ENCODE data around the gene NPFF. TPM values are rescaled to one million over a fixed set of nuclear protein-coding genes. Genes with fewer than 3 reads are reported as not detected.

The NPFF gene
- total RNA-seq, 2 donors from 2014 or later: not detected

- Histone ChIP-seq H3K27ac (no peak overlapping the region), H3K27me3 (replicated peaks; ENCODE audit: insufficient read depth) (no peaks in the 10 kb centered on the region), H3K4me3 (no peak overlapping the region), H3K9me3 (no peaks in the 10 kb centered on the region), H3K4me1 (replicated peaks) (peaks cover 4% of the 10 kb centered on the region), H3K36me3 (peaks cover 0 to 6% of the 10 kb centered on the region in 2 donors)
- 91% methylated on average over 7 of the region's 7 CpGs for WGBS
- intact Hi-C loops (cut with DNase I): no loop called here
- TF ChIP-seq POLR2A (IDR thresholded peaks at IDR 0.05) (no peak), POLR2AphosphoS5 (IDR thresholded peaks at IDR 0.05) (no peak), CTCF (IDR thresholded peaks at IDR 0.05) (no peak)
- no peak for DNase-seq (ENCODE audit: low spot score)
Observed at GRCh38 chr12:53532524-53533445, 25.5 kb upstream of the NPFF start.

- H3K27me3 ChIP-seq (replicated peaks; ENCODE audit: insufficient read depth): no peaks in the 10 kb centered on the region
- peaks cover 0 to 6% of the 10 kb centered on the region in 2 donors for H3K36me3 ChIP-seq
- H3K4me3 ChIP-seq: no peak overlapping the region
- no peak overlapping the region for H3K27ac ChIP-seq
- no peaks in the 10 kb centered on the region for H3K4me1 ChIP-seq (replicated peaks)
- 47% methylated on average over 3 of the region's 3 CpGs for WGBS
- intact Hi-C loops (cut with DNase I): no loop called here
- TF ChIP-seq CTCF (IDR thresholded peaks at IDR 0.05) (no peak), POLR2A (IDR thresholded peaks at IDR 0.05) (no peak), POLR2AphosphoS5 (IDR thresholded peaks at IDR 0.05) (no peak)
- no peak for DNase-seq (ENCODE audit: low spot score)
- H3K9me3 ChIP-seq: no peaks in the 10 kb centered on the region
Observed at GRCh38 chr12:53532021-53532420, 24.7 kb upstream of the NPFF start.

DNA sequence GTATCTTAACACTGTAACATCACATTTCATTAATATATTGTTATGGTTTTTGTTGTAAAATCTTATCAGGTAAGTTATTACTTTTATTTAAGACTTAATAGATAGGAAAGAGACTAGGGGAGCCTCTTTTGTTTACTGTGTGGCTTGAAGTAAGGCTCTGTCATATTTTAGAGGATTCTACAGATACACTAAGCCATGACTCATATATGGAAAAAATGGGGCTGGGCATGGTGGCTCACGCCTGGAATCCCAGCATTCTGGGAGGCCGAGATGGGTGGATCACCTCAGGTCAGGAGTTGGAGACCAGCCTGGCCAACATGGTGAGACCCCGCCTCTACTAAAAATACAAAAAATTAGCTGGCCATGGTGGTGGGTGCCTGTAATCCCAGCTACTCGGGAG, 23.6 kb upstream of the NPFF start:
- H3K27ac ChIP-seq: no peak overlapping the region
- H3K27me3 ChIP-seq (replicated peaks; ENCODE audit: insufficient read depth): no peaks in the 10 kb centered on the region
- 84% methylated on average over 4 of the region's 4 CpGs for WGBS
- DNase-seq (ENCODE audit: low spot score): no peak
- no peaks in the 10 kb centered on the region for H3K4me1 ChIP-seq (replicated peaks)
- TF ChIP-seq POLR2A (IDR thresholded peaks at IDR 0.05) (no peak), CTCF (IDR thresholded peaks at IDR 0.05) (no peak), POLR2AphosphoS5 (IDR thresholded peaks at IDR 0.05) (no peak)
- H3K36me3 ChIP-seq: peaks cover 0 to 6% of the 10 kb centered on the region in 2 donors
- intact Hi-C loops (cut with DNase I): no loop called here
- H3K9me3 ChIP-seq: no peaks in the 10 kb centered on the region
- no peak overlapping the region for H3K4me3 ChIP-seq

- H3K27ac ChIP-seq: no peak overlapping the region
Observed at GRCh38 chr12:53530061-53530460, 22.8 kb upstream of the NPFF start.

More at GRCh38 chr12:53530061-53530460, 22.8 kb upstream of the NPFF start:
- Histone ChIP-seq H3K27me3 (replicated peaks; ENCODE audit: insufficient read depth) (no peaks in the 10 kb centered on the region), H3K4me1 (replicated peaks) (no peaks in the 10 kb centered on the region), H3K36me3 (peaks cover 0 to 4% of the 10 kb centered on the region in 2 donors), H3K4me3 (no peak overlapping the region), H3K9me3 (no peaks in the 10 kb centered on the region)
- TF ChIP-seq CTCF (IDR thresholded peaks at IDR 0.05) (no peak), POLR2AphosphoS5 (IDR thresholded peaks at IDR 0.05) (no peak), POLR2A (IDR thresholded peaks at IDR 0.05) (no peak)
- 94% methylated on average over 2 of the region's 2 CpGs for WGBS
- intact Hi-C loops (cut with DNase I): no loop called here
- DNase-seq (ENCODE audit: low spot score): no peak
